HG02763 (cell line): ENCODE results near the gene ZFX.

Experiments used
- ATAC-seq: cut with Tn5 transposase; IDR thresholded peaks from one replicate; pipeline ENCODE4 v1.9.1; 2021; ENCODE audit warnings: mild to moderate bottlenecking, moderate library complexity; ENCODE audit not compliant: unreplicated experiment

Gene ZFX

GRCh38 chrX:24232796-24233195, 83.3 kb downstream of the ZFX start:
- no peak for ATAC-seq

- ATAC-seq = no peak
These were observed 85.7 kb downstream of the ZFX start for GRCh38 chrX:24235084-24235710.

- peak; percentile 17 for ATAC-seq
These were observed 92.5 kb downstream of the ZFX start for GRCh38 chrX:24241822-24242648.

DNA sequence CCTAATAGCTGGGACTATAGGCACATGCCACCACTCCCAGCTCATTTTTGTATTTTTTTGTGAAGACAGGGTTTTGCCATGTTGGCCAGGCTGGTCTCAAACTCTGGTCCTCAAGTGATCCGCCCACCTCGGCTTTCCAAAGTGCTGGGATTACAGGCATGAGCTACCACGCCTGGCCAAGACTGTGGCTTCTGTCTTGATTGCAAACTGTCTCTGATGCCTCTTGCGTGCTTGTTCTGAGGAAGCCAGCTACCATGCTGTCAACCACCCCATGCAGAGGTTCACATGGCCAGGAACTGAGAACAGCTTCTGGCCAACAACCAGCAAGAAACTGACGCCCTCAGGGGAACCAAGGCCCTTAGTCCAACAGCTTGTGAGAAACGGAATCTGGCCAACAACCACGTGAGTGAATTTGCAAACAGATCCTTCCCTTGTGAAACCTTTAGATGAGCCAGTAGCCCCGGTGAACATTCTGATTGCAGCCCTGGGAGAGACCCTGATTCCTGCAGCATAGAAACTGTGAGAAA, 93.2 kb downstream of the ZFX start:
- ATAC-seq = peak; percentile 81

DNA sequence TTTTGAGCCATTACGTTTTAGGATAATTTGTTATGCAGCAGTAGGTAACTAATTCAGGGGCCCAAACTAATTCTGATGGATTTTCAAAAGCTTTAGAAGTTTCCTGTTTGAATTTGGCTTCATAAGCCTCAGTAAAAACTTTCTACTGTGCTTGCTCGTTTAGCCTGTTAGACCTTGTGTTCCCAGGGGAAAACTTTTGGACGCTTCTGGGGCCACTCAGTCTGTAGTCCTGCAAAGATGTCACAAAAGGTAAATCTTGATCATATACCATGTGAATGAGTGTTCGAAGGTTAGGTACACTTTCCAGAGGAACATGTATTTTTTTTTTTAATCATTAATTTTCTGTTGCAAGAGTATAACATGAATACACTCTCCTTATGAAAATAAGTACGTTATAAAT, 93.7 kb downstream of the ZFX start:
- ATAC-seq = peak; percentile 30

- no peak for ATAC-seq
These were observed 94.2 kb downstream of the ZFX start for GRCh38 chrX:24243692-24244091.

DNA sequence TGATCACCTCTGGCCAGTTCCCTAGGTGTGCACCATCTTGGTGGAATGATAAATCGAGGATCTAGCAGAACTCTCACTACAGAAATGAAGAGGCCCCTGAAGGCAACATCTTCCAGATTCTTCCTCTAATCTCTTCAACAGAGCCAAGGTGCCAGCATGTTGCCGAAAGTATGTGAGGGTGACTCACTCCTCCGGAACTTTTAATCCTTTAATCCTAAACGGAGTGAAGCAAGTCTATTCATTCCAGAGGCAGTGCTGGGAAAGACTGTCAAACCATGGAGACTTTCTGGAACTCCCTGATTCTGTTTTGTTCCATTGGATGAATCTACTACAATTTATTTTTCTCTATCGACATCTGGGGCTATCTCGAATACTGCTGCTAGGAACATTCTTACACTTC, 95.7 kb downstream of the ZFX start:
- no peak for ATAC-seq

DNA sequence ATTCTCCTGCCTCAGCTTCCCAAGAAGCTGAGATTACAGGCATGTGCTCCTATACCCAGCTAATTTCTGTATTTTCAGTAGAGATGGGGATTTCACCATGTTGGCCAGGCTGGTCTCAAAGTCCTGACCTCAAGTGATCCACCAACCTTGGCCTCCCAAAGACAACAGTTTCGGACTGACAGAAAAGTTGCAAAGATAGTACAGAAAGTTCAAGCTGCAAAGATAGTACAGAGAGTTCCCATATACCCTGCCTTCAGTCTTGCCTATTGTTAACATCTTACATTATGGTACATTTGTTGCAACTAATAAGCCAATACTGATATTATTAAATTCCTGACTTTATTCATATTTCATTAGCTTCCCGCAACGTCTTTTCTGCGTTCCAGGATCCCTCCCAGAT, 98.5 kb downstream of the ZFX start:
- no peak for ATAC-seq

GRCh38 chrX:24253030-24253429, 103.5 kb downstream of the ZFX start:
- no peak for ATAC-seq

GRCh38 chrX:24253469-24253868, 103.9 kb downstream of the ZFX start:
- ATAC-seq = peak; percentile 57

DNA sequence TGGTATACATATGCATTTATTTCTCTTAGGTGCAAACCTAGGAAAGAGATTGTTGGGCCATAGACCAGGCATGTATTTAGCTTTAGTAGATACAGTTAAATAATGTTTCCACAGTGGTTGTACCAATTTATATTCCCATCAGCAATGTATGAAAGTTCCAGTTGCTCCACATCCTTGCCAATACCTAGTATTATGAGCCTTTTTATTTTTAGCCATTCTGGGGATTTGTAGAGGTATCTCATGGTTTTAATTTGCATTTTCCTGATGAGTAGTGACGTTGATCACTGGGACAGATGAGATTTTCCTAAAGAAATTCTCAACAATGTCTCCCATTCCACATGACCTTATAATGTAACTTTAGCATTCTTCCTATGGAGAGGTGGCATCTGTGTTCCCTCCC, 107.5 kb downstream of the ZFX start:
- ATAC-seq = no peak

DNA sequence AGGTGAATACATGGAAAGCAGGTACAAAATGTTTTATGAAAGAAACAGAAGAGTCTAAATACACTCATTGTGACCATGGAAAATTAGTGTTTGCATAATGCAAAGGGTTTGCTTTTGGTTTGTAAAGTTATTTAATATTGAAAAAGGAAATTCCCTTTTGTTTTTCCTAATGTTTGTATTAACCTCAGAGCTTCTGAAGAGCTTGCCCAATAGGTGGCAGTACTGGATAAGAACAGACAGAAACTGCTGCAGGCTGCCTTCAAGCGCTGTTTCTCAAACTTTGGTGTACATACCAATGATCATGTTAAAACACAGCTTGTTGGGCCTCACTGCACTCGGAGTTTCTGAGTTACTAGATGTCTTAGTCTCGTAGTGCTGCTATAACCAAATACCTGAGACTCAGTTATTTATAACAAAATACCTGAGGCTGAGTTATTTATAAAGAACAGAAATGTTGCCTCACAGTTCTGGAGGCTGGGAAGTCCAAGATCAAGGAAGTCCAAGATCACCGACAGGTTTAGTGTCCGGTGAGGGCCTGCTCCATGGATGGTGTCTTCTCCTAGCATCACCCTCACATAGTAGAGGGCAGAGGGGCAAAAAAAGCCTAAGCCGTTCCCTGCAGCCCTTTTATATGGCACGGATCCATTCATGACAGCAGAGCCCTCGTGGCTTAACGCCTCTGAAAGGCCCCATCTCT, 110.2 kb downstream of the ZFX start:
- ATAC-seq = peak; percentile 54

- ATAC-seq = no peak
These were observed 111.5 kb downstream of the ZFX start for GRCh38 chrX:24260842-24261550.

DNA sequence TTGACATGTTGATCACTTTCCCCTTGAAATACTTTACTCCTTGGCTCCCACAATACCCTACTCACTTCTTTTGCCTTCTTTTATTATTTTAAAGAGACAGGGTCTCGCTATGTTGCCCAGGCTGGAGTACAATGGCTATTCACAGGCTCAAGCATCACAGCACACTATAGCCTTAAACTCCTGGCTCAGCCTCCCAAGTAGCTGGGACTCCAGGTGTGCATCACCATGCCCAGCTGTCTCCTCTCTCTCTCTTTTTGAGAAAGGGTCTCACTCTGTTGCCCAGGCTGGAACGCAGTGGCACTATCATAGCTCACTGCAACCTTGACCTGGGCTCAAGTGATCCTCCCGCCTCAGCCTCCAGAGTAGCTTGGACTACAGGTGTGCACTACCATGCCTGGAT, 112.8 kb downstream of the ZFX start:
- ATAC-seq = no peak

- ATAC-seq = no peak
These were observed 114.9 kb downstream of the ZFX start for GRCh38 chrX:24264383-24264782.
